ENCODE data around the gene MGAT5.

The MGAT5 gene

GRCh38 chr2:134433979-134434378 is 180.1 kb downstream of the MGAT5 start:
- DNase-seq, result peak; percentile 20

- peak; percentile 17 for DNase-seq
These were observed 181.6 kb downstream of the MGAT5 start for GRCh38 chr2:134435505-134435904.

GRCh38 chr2:134435936-134436335 is 182.1 kb downstream of the MGAT5 start:
- no peak for DNase-seq

GRCh38 chr2:134436706-134437105 is 182.8 kb downstream of the MGAT5 start:
- DNase-seq, result peak; percentile 52

- peak; percentile 37 for DNase-seq
These were observed 184.5 kb downstream of the MGAT5 start for GRCh38 chr2:134438371-134438770.

- peak; percentile 10 for DNase-seq
These were observed 186.6 kb downstream of the MGAT5 start for GRCh38 chr2:134440336-134440909.

- no peak for DNase-seq
These were observed 187.4 kb downstream of the MGAT5 start for GRCh38 chr2:134441153-134441863.

GRCh38 chr2:134443814-134444480 is 190.1 kb downstream of the MGAT5 start:
- DNase-seq, result no peak

GRCh38 chr2:134445116-134445515 is 191.2 kb downstream of the MGAT5 start:
- DNase-seq, result no peak

- DNase-seq, result no peak
These were observed 192.1 kb downstream of the MGAT5 start for GRCh38 chr2:134445985-134446382.

GRCh38 chr2:134446383-134447017 is 192.6 kb downstream of the MGAT5 start:
- no peak for DNase-seq

- no peak for DNase-seq
These were observed 193.8 kb downstream of the MGAT5 start for GRCh38 chr2:134447669-134448068.

GRCh38 chr2:134448650-134449049 is 194.8 kb downstream of the MGAT5 start:
- no peak for DNase-seq

- DNase-seq, result no peak
These were observed 195.3 kb downstream of the MGAT5 start for GRCh38 chr2:134449157-134449556.

GRCh38 chr2:134449751-134450513 is 196.1 kb downstream of the MGAT5 start:
- no peak for DNase-seq

- DNase-seq, result no peak
These were observed 197.4 kb downstream of the MGAT5 start for GRCh38 chr2:134451347-134451630.

GRCh38 chr2:134452042-134452733 is 198.3 kb downstream of the MGAT5 start:
- no peak for DNase-seq

- DNase-seq, result no peak
These were observed 199.6 kb downstream of the MGAT5 start for GRCh38 chr2:134453476-134453875.

GRCh38 chr2:134453973-134454372 is 200.1 kb downstream of the MGAT5 start:
- DNase-seq, result no peak

GRCh38 chr2:134454426-134454825 is 200.6 kb downstream of the MGAT5 start:
- DNase-seq, result no peak

- no peak for DNase-seq
These were observed 201.1 kb downstream of the MGAT5 start for GRCh38 chr2:134454931-134455330.

GRCh38 chr2:134455426-134455825 is 201.6 kb downstream of the MGAT5 start:
- no peak for DNase-seq

GRCh38 chr2:134457353-134457752 is 203.5 kb downstream of the MGAT5 start:
- DNase-seq, result no peak
